Breast epithelium (tissue), 4 donors: Measurements from ENCODE around the gene PTPRN2. TPM values are rescaled to one million over a fixed set of nuclear protein-coding genes. Genes with fewer than 3 reads are reported as not detected.
A peak's percentile ranks its signal among the peaks of the same experiment; 100 is the strongest.

Source experiments
- DNase-seq, 2 donors: peaks; one replicate each; pipeline ENCODE4 v3.0.0-alpha.2; 2019; ENCODE audit warnings: low spot score in 2 of 2
- H3K27ac ChIP-seq, 2 donors: fragments of 200-600 bp; sonication (generic) in 1 of 2; one replicate each; pipeline ENCODE4 v1.5.1; 2016 to 2019; ENCODE audit warnings: mild to moderate bottlenecking in 1 of 2
- H3K27me3 ChIP-seq, 2 donors: fragments of 200-600 bp; sonication (generic) in 1 of 2; one replicate each; pipeline versions ENCODE4 v1.5.1 to v1.6.0; 2017 to 2019; ENCODE audit warnings: control low read depth in 1 of 2, mild to moderate bottlenecking in 1 of 2
- H3K36me3 ChIP-seq: fragments of 200-600 bp; one replicate; pipeline ENCODE4 v1.5.1; 2019
- H3K4me1 ChIP-seq, 2 donors: fragments of 200-600 bp; sonication (generic); one replicate each; pipeline ENCODE4 v1.5.1; 2016 to 2019; ENCODE audit warnings: control low read depth in 1 of 2
- H3K4me3 ChIP-seq, 3 donors: fragments of 200-600 bp; sonication (generic); 1 replicate in 2 of 3; 2 replicates in 1 of 3; pipeline ENCODE4 v1.5.1; 2016 to 2019; ENCODE audit warnings: mild to moderate bottlenecking in 3 of 3, moderate library complexity in 2 of 3
- H3K9me3 ChIP-seq, 2 donors: fragments of 200-600 bp; sonication (generic) in 1 of 2; one replicate each; pipeline ENCODE4 v1.5.1; 2016 to 2019; ENCODE audit warnings: control low read depth in 1 of 2
- CTCF ChIP-seq, 3 donors: fragments of 450-650 bp; IDR thresholded peaks; one replicate each; pipeline ENCODE4 v1.5.1; 2016 to 2017; ENCODE audit warnings: antibody characterized with exemption in 3 of 3, mild to moderate bottlenecking in 3 of 3, moderate library complexity in 3 of 3
- POLR2A ChIP-seq: fragments of 450-650 bp; IDR thresholded peaks from one replicate; pipeline ENCODE4 v1.6.1; 2016; ENCODE audit warnings: antibody characterized with exemption, mild to moderate bottlenecking, moderate library complexity
- POLR2AphosphoS5 ChIP-seq, 3 donors: sonication (generic); formaldehyde crosslinking; IDR thresholded peaks; one replicate each; pipeline ENCODE4 v1.6.1; 2017; ENCODE audit warnings: antibody characterized with exemption in 3 of 3
- intact Hi-C: fragments of 100-400 bp; cut with DNase I; formaldehyde crosslinking; loops from one replicate; pipeline ENCODE4 v1.15.1; 2023; ENCODE audit warnings: low total_unique reads
- total RNA-seq, 3 donors: library from RNA; depleted of rRNA; stranded (reverse); fragments of >200 nt; gene quantifications; one replicate each; pipeline ENCODE4 v1.1.0, GENCODE V29; 2016

Gene PTPRN2
- total RNA-seq, 3 donors from 2014 or later = 1.6 to 2.2 (median 2.2) TPM

- intact Hi-C loops = no loop called here
- peaks cover 0 to 4% of the 10 kb centered on the region in 2 donors for H3K9me3 ChIP-seq
- peaks cover 0 to 15% of the 10 kb centered on the region in 2 donors for H3K27me3 ChIP-seq
- H3K4me3 ChIP-seq = peak overlapping the region in 2 of 3 donors; percentile 15 to 25
- no peak overlapping the region for H3K27ac ChIP-seq
- DNase-seq = no peak
- TF ChIP-seq POLR2AphosphoS5 (IDR thresholded peaks at IDR 0.05) (no peak), CTCF (IDR thresholded peaks at IDR 0.05) (no peak), POLR2A (no peak)
- H3K36me3 ChIP-seq = no peaks in the 10 kb centered on the region
- H3K4me1 ChIP-seq = no peaks in the 10 kb centered on the region
Observed at GRCh38 chr7:157657741-157658740, 929.6 kb downstream of the PTPRN2 start.

GRCh38 chr7:157656195-157656769 lies 931.3 kb downstream of the PTPRN2 start:
- no peaks in the 10 kb centered on the region for H3K4me1 ChIP-seq
- DNase-seq = no peak
- no peak overlapping the region for H3K27ac ChIP-seq
- H3K9me3 ChIP-seq = no peaks in the 10 kb centered on the region
- H3K36me3 ChIP-seq = no peaks in the 10 kb centered on the region
- TF ChIP-seq CTCF (IDR thresholded peaks at IDR 0.05) (no peak), POLR2A (no peak), POLR2AphosphoS5 (IDR thresholded peaks at IDR 0.05) (no peak)
- peaks cover 0 to 9% of the 10 kb centered on the region in 2 donors for H3K27me3 ChIP-seq
- intact Hi-C loops = no loop called here
- H3K4me3 ChIP-seq = no peak overlapping the region

GRCh38 chr7:157654350-157654749 lies 933.3 kb downstream of the PTPRN2 start:
- intact Hi-C loops = no loop called here
- Histone ChIP-seq H3K27me3 (peaks cover 0 to 7% of the 10 kb centered on the region in 2 donors), H3K4me1 (no peaks in the 10 kb centered on the region), H3K4me3 (no peak overlapping the region), H3K27ac (no peak overlapping the region), H3K36me3 (no peaks in the 10 kb centered on the region), H3K9me3 (peaks cover 9 to 12% of the 10 kb centered on the region in 2 donors)
- TF ChIP-seq CTCF (IDR thresholded peaks at IDR 0.05) (no peak), POLR2A (no peak), POLR2AphosphoS5 (IDR thresholded peaks at IDR 0.05) (no peak)
- no peak for DNase-seq

GRCh38 chr7:157653827-157654207 lies 933.8 kb downstream of the PTPRN2 start:
- Histone ChIP-seq H3K4me1 (no peaks in the 10 kb centered on the region), H3K36me3 (no peaks in the 10 kb centered on the region), H3K27ac (no peak overlapping the region), H3K27me3 (peaks cover 0 to 5% of the 10 kb centered on the region in 2 donors), H3K4me3 (no peak overlapping the region), H3K9me3 (peaks cover 9 to 12% of the 10 kb centered on the region in 2 donors)
- no peak for DNase-seq
- intact Hi-C loops = no loop called here
- no peak for TF ChIP-seq POLR2A
- TF ChIP-seq CTCF (IDR thresholded peaks at IDR 0.05) = no peak
- no peak for TF ChIP-seq POLR2AphosphoS5 (IDR thresholded peaks at IDR 0.05)
